ENCODE results near the gene ENTREP1. TPM values are rescaled to one million over a fixed set of nuclear protein-coding genes. Genes with fewer than 3 reads are reported as not detected.

ENTREP1 gene
- total RNA-seq, 1 experiment from 2014 or later: 21.3 TPM

DNA sequence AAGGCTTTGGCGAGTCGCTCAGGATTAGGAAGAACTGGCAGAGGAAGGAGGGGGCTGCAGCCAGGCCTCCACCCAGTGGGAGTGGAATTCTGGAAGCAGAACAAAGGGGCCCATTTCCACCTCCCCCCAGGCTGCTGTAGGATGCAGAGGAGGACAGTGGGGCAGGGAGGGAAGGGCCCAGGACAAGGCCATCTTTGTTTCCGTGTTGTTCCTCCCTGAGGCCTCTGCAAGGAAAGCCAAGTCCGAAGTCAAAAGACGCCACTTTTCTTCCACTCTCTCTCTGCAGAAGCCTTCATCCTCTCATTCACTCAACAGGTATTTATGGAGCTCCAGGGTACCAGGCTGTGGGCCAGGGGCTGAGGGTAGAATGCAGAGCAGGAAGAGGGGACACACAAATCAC is 70.7 kb downstream of the ENTREP1 start:
- Histone ChIP-seq H2BK120ac (ENCODE audit: low read depth, low read length, poor library complexity, severe bottlenecking) (no peak overlapping the region), H3K27me3 (ENCODE audit: insufficient read depth, low read length) (no peaks in the 10 kb centered on the region), H3K9ac (ENCODE audit: extremely low read depth, insufficient read length, low read length) (no peak overlapping the region), H3K79me1 (ENCODE audit: insufficient read depth, low read depth, low read length, poor library complexity, severe bottlenecking) (no peaks in the 10 kb centered on the region), H2BK20ac (ENCODE audit: low read depth, low read length, poor library complexity, severe bottlenecking) (no peak overlapping the region), H2BK15ac (ENCODE audit: low read depth, low read length) (no peak overlapping the region), H2AK5ac (ENCODE audit: insufficient read length, low read length) (no peak overlapping the region), H4K20me1 (ENCODE audit: control insufficient read depth, insufficient read depth, insufficient read length) (no peaks in the 10 kb centered on the region), H3K9me3 (ENCODE audit: control insufficient read depth, low read depth, low read length) (no peaks in the 10 kb centered on the region), H3K23me2 (ENCODE audit: insufficient read length, low read depth, low read length, poor library complexity, severe bottlenecking) (no peaks in the 10 kb centered on the region), H3K14ac (ENCODE audit: insufficient read depth, low read length) (no peak overlapping the region), H4K5ac (ENCODE audit: insufficient read length, low read depth, low read length) (no peak overlapping the region), H3K18ac (ENCODE audit: insufficient read length, low read depth, low read length) (no peak overlapping the region), H3K23ac (ENCODE audit: insufficient read length, low read depth, low read length) (no peak overlapping the region), H3K4me2 (ENCODE audit: insufficient read depth, insufficient read length, low read length) (no peak overlapping the region), H2AFZ (ENCODE audit: low read length) (no peak overlapping the region), H3T11ph (ENCODE audit: low read length) (no peak overlapping the region), H3K79me2 (ENCODE audit: insufficient read depth, low read length) (no peaks in the 10 kb centered on the region), H3K56ac (ENCODE audit: insufficient read length, low read depth, low read length) (no peak overlapping the region), H4K8ac (replicated peaks; ENCODE audit: insufficient read length, low read depth, low read length) (no peak overlapping the region), H4K91ac (ENCODE audit: insufficient read length, low read depth, low read length) (no peak overlapping the region), H3K4me1 (ENCODE audit: insufficient read depth, low read length) (no peaks in the 10 kb centered on the region), H2BK12ac (ENCODE audit: insufficient read length, low read depth, low read length) (no peak overlapping the region), H3K27ac (ENCODE audit: insufficient read length, low read depth, low read length) (no peak overlapping the region), H2BK5ac (ENCODE audit: insufficient read length, low read length) (no peak overlapping the region), H3K4ac (ENCODE audit: low read depth, low read length) (no peak overlapping the region)
- H3K9me3 Mint-ChIP-seq: no peaks in the 10 kb centered on the region
- no peak for DNase-seq
- peaks cover 2 to 30% (median 3%) of the 10 kb centered on the region in 3 experiments; a peak in 5 of 7 replicates for H3K36me3 Mint-ChIP-seq (ENCODE audit: insufficient read depth in 1 of 3, low read depth in 3 of 3)
- TF ChIP-seq, protein P1, sequence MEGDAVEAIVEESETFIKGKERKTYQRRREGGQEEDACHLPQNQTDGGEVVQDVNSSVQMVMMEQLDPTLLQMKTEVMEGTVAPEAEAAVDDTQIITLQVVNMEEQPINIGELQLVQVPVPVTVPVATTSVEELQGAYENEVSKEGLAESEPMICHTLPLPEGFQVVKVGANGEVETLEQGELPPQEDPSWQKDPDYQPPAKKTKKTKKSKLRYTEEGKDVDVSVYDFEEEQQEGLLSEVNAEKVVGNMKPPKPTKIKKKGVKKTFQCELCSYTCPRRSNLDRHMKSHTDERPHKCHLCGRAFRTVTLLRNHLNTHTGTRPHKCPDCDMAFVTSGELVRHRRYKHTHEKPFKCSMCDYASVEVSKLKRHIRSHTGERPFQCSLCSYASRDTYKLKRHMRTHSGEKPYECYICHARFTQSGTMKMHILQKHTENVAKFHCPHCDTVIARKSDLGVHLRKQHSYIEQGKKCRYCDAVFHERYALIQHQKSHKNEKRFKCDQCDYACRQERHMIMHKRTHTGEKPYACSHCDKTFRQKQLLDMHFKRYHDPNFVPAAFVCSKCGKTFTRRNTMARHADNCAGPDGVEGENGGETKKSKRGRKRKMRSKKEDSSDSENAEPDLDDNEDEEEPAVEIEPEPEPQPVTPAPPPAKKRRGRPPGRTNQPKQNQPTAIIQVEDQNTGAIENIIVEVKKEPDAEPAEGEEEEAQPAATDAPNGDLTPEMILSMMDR (conservative IDR thresholded peaks at IDR 0.05): no peak
- WGBS (ENCODE audit: extremely low coverage, insufficient read length, low lambda C conversion rate): no CpG with 5 or more reads among the region's 5 CpGs
- H3K27ac Mint-ChIP-seq: no peak overlapping the region; a peak in 1 of 7 replicates
- no peaks in the 10 kb centered on the region for H3K27me3 Mint-ChIP-seq (ENCODE audit: low read depth)
- H3K4me3 Mint-ChIP-seq: no peak overlapping the region
- H3K4me1 Mint-ChIP-seq: peaks cover 0 to 11% of the 10 kb centered on the region in 2 experiments; a peak in 2 of 4 replicates
